Measurements from ENCODE around the gene BUB3. TPM values are rescaled to one million over a fixed set of nuclear protein-coding genes. Genes with fewer than 3 reads are reported as not detected.
A peak's percentile ranks its signal among the peaks of the same experiment; 100 is the strongest.

Gene BUB3
- total and polyA plus RNA-seq, 2 experiments from 2014 or later: 92.0 to 131 TPM

DNA sequence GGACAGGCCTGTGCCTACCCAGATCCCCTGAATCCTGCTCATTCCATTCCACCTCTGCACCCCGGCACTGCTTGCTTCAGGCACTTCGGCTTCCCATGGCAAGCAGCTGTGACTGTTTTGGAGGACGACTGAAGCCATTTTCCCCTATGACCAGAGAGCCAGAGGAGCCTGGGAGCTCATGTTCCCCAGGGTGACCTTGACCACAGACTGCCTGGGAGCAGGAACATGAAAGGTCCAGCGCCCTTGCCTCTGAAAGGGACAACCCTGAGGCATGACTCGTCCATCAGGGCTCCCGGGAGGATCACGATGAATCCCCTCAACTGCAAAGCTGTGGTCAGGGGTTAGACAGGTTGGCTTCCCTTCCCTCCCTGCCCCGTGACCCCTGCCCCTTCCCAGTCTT, 35.1 kb upstream of the BUB3 start:
- no peaks in the 10 kb centered on the region for H4K20me1 ChIP-seq (ENCODE audit: insufficient read depth, poor library complexity, severe bottlenecking)
- H3K27ac ChIP-seq: no peak overlapping the region
- H3K4me1 ChIP-seq (ENCODE audit: insufficient read depth): no peaks in the 10 kb centered on the region
- no peak overlapping the region for H3K4me2 ChIP-seq
- no peaks in the 10 kb centered on the region for H3K79me2 ChIP-seq
- no peaks in the 10 kb centered on the region for H3K36me3 ChIP-seq (replicated peaks; ENCODE audit: insufficient read depth, low read depth)
- no peaks in the 10 kb centered on the region for H3K9me2 ChIP-seq (replicated peaks; ENCODE audit: insufficient read depth)
- no peak for DNase-seq (ENCODE audit: low spot score)
- H3K4me3 ChIP-seq: no peak overlapping the region
- no peak for TF ChIP-seq EZH2phosphoT487 (IDR thresholded peaks at IDR 0.05; ENCODE audit: low read depth, severe bottlenecking, unreplicated experiment)
- no peak overlapping the region for H2AFZ ChIP-seq
- 93% methylated on average over 7 of the region's 8 CpGs for WGBS (ENCODE audit: low lambda C conversion rate, missing lambda C conversion rate)
- no peaks in the 10 kb centered on the region for H3K9me3 ChIP-seq (ENCODE audit: low read depth)
- peaks cover 38% of the 10 kb centered on the region for H3K27me3 ChIP-seq

DNA sequence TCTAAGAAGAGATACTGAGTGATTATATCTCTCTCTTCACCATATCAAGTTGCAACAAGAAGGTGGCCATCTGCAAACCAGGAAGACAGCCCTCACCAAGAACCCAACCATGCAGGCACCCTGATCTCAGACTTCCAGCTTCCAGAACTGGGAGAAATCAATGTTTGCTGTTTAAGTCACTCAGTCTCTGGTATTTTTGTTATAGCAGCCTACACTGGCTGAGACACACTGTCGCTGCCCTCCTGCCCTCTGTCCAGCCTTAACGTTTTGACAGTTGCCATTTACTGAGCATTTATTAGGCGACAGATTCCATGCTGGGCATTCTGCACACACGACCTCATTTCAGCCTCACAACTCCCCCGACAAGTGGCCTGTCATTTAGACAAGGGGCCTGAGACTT, 28.0 kb upstream of the BUB3 start:
- Histone ChIP-seq H3K4me2 (no peak overlapping the region), H3K4me1 (ENCODE audit: insufficient read depth) (no peaks in the 10 kb centered on the region), H3K27me3 (peaks cover 68% of the 10 kb centered on the region), H3K79me2 (no peaks in the 10 kb centered on the region), H3K27ac (no peak overlapping the region), H2AFZ (no peak overlapping the region), H3K4me3 (no peak overlapping the region), H3K9me2 (replicated peaks; ENCODE audit: insufficient read depth) (no peaks in the 10 kb centered on the region), H3K36me3 (replicated peaks; ENCODE audit: insufficient read depth, low read depth) (no peaks in the 10 kb centered on the region), H3K9me3 (ENCODE audit: low read depth) (no peaks in the 10 kb centered on the region), H4K20me1 (ENCODE audit: insufficient read depth, poor library complexity, severe bottlenecking) (no peaks in the 10 kb centered on the region)
- WGBS (ENCODE audit: low lambda C conversion rate, missing lambda C conversion rate): 68% methylated on average over 5 of the region's 5 CpGs
- no peak for TF ChIP-seq EZH2phosphoT487 (IDR thresholded peaks at IDR 0.05; ENCODE audit: low read depth, severe bottlenecking, unreplicated experiment)
- TF ChIP-seq, protein P1, sequence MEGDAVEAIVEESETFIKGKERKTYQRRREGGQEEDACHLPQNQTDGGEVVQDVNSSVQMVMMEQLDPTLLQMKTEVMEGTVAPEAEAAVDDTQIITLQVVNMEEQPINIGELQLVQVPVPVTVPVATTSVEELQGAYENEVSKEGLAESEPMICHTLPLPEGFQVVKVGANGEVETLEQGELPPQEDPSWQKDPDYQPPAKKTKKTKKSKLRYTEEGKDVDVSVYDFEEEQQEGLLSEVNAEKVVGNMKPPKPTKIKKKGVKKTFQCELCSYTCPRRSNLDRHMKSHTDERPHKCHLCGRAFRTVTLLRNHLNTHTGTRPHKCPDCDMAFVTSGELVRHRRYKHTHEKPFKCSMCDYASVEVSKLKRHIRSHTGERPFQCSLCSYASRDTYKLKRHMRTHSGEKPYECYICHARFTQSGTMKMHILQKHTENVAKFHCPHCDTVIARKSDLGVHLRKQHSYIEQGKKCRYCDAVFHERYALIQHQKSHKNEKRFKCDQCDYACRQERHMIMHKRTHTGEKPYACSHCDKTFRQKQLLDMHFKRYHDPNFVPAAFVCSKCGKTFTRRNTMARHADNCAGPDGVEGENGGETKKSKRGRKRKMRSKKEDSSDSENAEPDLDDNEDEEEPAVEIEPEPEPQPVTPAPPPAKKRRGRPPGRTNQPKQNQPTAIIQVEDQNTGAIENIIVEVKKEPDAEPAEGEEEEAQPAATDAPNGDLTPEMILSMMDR (IDR thresholded peaks at IDR 0.05; ENCODE audit: poor library complexity): no peak
- no peak for TF ChIP-seq EZH2 (IDR thresholded peaks at IDR 0.05; ENCODE audit: borderline replicate concordance)
- no peak for DNase-seq (ENCODE audit: low spot score)

DNA sequence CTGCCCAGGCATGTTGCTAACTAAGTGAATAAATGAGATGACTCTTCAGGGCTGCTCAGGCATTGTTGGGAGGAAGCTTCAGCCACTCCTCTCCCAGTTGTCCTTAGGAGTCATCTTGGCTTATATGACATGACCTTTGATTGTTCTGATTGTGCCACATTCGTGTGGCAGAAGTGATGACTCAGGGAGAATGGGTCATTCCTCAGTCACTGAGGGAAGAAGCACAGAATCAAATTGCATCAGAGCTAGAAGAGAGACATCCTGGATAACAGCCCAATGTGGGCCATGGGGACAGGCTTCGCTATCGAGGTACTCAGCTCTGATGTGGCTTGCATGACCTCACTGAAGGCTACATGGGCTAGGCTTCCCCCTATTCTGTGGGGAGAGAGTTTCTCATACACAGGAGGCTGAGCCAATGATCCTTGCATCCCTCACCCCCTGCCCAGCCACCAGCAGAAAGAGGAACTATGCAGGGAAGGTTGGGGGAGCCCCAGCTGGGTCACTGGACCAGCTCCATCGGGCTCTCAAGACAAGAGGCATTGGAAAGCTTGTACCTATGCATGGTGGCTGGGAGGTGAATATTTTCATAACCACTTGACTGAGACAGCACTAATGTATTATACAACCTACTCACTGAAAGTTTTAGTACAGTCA, 24.5 kb upstream of the BUB3 start:
- H3K9me3 ChIP-seq (ENCODE audit: low read depth): no peaks in the 10 kb centered on the region
- no peaks in the 10 kb centered on the region for H3K4me1 ChIP-seq (ENCODE audit: insufficient read depth)
- TF ChIP-seq EZH2phosphoT487 (IDR thresholded peaks at IDR 0.05; ENCODE audit: low read depth, severe bottlenecking, unreplicated experiment) (no peak), EZH2 (IDR thresholded peaks at IDR 0.05; ENCODE audit: borderline replicate concordance) (no peak)
- TF ChIP-seq, protein P1 (IDR thresholded peaks at IDR 0.05; ENCODE audit: poor library complexity): no peak
- H3K4me2 ChIP-seq: no peak overlapping the region
- 75% methylated on average over 4 of the region's 4 CpGs for WGBS (ENCODE audit: low lambda C conversion rate, missing lambda C conversion rate)
- no peak for DNase-seq (ENCODE audit: low spot score)
- no peaks in the 10 kb centered on the region for H3K9me2 ChIP-seq (replicated peaks; ENCODE audit: insufficient read depth)
- no peaks in the 10 kb centered on the region for H3K36me3 ChIP-seq (replicated peaks; ENCODE audit: insufficient read depth, low read depth)
- no peaks in the 10 kb centered on the region for H4K20me1 ChIP-seq (ENCODE audit: insufficient read depth, poor library complexity, severe bottlenecking)
- no peak overlapping the region for H3K27ac ChIP-seq
- H3K79me2 ChIP-seq: no peaks in the 10 kb centered on the region
- H3K27me3 ChIP-seq: peaks cover 95% of the 10 kb centered on the region
- H3K4me3 ChIP-seq: no peak overlapping the region
- H2AFZ ChIP-seq: no peak overlapping the region

DNA sequence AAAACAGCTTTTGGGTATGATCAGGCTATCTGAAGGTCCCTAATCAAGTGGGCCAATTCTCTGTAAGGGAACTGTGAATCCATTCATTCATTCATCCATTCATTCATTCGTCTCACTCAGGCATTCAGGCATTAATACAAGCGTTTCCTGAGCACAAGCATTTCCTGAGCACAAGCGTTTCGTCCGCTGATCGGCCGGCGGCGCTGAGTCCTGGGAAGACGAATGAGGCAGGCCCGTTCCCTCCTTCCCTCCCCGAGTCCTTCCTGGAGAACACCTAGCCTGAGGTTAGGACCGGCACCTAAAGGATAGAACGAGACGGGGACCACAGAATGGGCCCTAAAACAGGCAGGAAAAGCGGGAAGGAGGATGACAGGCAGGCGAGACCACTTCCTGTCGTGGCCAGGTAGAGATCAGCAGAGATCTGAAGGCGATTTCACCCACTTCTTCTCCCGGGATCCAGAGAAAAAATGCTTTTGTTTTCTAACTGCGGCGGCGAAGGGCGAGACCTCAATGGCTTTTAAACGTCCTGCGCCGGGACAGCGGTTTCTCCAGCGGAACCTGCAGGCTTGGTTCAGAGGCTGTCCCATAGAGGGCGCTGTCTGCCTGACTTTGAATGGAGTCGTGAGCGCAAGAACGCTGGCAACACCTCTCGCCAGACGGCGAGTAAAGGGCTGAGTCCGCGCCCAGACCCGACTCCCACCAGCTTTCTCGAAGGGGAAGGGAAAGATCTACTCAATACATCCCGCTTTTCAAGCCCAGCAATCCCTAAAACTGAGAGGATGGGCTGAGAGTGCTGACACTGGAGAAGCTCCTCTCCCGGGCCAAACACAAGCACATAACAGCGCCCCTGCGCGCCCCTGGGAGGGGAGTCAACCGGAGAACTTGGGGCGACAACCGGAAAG, 21.4 kb upstream of the BUB3 start:
- no peak overlapping the region for H3K27ac ChIP-seq
- DNase-seq (ENCODE audit: low spot score): peak; percentile 91
- no peaks in the 10 kb centered on the region for H3K9me3 ChIP-seq (ENCODE audit: low read depth)
- no peaks in the 10 kb centered on the region for H3K79me2 ChIP-seq
- TF ChIP-seq, protein P1 (IDR thresholded peaks at IDR 0.05; ENCODE audit: poor library complexity): peak; percentile 93
- no peak for TF ChIP-seq EZH2phosphoT487 (IDR thresholded peaks at IDR 0.05; ENCODE audit: low read depth, severe bottlenecking, unreplicated experiment)
- peak; percentile 42 for TF ChIP-seq EZH2 (IDR thresholded peaks at IDR 0.05; ENCODE audit: borderline replicate concordance)
- peaks cover 96% of the 10 kb centered on the region for H3K27me3 ChIP-seq
- peak overlapping the region; percentile 48 for H2AFZ ChIP-seq
- H3K4me3 ChIP-seq: peak overlapping the region; percentile 46
- H3K4me2 ChIP-seq: peak overlapping the region; percentile 84
- H4K20me1 ChIP-seq (ENCODE audit: insufficient read depth, poor library complexity, severe bottlenecking): no peaks in the 10 kb centered on the region
- no peaks in the 10 kb centered on the region for H3K36me3 ChIP-seq (replicated peaks; ENCODE audit: insufficient read depth, low read depth)
- H3K4me1 ChIP-seq (ENCODE audit: insufficient read depth): peaks cover 16% of the 10 kb centered on the region
- WGBS (ENCODE audit: low lambda C conversion rate, missing lambda C conversion rate): 1% methylated on average over 48 of the region's 48 CpGs
- H3K9me2 ChIP-seq (replicated peaks; ENCODE audit: insufficient read depth): no peaks in the 10 kb centered on the region

All from hepatocyte (in vitro differentiated cells).